GM10266 (cell line): ENCODE data around the gene MLLT10.

Experiments
- DNase-seq: peaks from one replicate; pipeline ENCODE4 v3.0.0; 2012; ENCODE audit errors: extremely low spot score
- TF ChIP-seq, protein P1 (sequence below): IDR thresholded peaks from 2 replicates; pipeline ENCODE4 v1.5.1; 2012; ENCODE audit warnings: mild to moderate bottlenecking, low read depth; ENCODE audit not compliant: control insufficient read depth, insufficient read depth; ENCODE audit errors: missing control alignments

Gene MLLT10

GRCh38 chr10:21681156-21681555 lies 147.1 kb downstream of the MLLT10 start:
- no peak for DNase-seq
- TF ChIP-seq, protein P1, sequence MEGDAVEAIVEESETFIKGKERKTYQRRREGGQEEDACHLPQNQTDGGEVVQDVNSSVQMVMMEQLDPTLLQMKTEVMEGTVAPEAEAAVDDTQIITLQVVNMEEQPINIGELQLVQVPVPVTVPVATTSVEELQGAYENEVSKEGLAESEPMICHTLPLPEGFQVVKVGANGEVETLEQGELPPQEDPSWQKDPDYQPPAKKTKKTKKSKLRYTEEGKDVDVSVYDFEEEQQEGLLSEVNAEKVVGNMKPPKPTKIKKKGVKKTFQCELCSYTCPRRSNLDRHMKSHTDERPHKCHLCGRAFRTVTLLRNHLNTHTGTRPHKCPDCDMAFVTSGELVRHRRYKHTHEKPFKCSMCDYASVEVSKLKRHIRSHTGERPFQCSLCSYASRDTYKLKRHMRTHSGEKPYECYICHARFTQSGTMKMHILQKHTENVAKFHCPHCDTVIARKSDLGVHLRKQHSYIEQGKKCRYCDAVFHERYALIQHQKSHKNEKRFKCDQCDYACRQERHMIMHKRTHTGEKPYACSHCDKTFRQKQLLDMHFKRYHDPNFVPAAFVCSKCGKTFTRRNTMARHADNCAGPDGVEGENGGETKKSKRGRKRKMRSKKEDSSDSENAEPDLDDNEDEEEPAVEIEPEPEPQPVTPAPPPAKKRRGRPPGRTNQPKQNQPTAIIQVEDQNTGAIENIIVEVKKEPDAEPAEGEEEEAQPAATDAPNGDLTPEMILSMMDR, result no peak

DNA sequence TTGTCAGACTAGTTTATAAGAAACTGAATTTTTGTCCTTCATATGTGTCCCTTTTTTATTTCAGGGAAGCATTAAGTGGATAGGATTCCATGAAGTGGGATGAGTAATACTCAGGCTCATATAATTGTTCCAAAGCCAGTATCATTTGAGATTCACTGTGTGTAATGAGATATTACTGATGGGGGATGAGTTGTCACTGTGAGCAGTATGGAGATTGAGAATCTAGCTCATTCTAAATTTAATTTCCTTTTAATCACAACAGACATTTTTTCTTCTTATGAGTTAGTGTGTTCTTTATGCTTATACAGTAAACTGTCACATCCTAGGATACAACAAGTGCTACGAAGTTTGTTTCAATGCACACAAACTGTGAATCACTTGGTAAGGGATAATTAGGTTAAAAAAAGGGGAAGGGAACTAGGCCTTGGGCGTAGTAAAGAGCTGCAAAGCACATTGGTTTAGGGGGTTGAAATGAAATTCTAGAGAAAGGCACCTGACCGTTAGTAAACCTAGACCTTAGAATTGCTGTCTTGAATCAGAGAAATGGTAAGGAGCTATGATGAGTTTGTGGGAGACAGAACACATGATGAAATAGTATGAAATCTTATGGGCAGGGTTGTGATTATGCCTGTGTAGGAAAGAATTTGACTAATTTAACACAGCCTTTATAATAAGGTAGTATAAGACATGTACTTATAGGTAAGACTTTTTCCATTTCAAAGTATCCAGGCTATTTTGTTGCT lies 153.4 kb downstream of the MLLT10 start:
- DNase-seq, result no peak
- TF ChIP-seq, protein P1, result no peak

GRCh38 chr10:21688009-21688332 lies 153.9 kb downstream of the MLLT10 start:
- DNase-seq, result no peak
- TF ChIP-seq, protein P1, result no peak

GRCh38 chr10:21688870-21689269 lies 154.8 kb downstream of the MLLT10 start:
- TF ChIP-seq, protein P1, result no peak
- no peak for DNase-seq

DNA sequence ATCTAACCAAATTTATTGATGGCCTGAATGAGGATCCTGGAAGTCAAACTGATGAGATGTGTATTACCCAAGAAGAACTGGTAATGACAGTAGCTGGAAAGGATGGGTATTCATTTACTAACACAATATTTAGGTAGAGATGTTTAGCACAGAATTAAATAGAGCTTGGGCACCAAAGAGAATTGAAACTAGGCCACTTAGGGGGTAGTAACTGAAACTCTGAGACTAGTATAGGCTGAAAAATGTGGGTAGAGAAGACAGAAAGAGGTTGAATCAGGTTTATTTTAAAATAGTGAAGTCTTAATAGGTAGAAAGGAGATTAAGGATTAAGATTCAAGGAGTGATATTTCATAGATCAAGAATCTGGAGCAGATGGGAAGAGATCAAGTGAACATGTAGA lies 155.8 kb downstream of the MLLT10 start:
- TF ChIP-seq, protein P1, result no peak
- no peak for DNase-seq

DNA sequence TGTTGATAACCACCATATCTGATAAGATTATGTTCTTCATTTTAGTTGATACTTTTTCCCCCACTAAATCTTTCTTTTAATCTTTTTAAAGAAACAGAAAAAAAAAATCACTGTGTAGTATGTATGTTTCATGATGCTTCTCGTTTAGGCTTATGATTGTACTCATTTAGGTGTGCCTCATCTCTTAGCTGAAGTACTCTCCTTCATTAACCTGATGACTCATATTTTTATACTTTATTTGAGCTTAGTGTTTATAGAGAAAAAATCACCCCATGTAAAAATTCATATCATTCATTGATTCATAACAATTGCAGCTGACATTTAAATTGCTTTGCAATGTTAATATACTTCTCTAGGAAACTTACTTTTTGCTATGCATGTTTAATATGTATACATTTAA lies 158.9 kb downstream of the MLLT10 start:
- DNase-seq, result no peak
- TF ChIP-seq, protein P1, result no peak

GRCh38 chr10:21693418-21693817 lies 159.4 kb downstream of the MLLT10 start:
- TF ChIP-seq, protein P1, result no peak
- no peak for DNase-seq
